ENCODE data around the gene PDGFC.

PDGFC gene

GRCh38 chr4:156971676-156972378 lies at the start of gene PDGFC:
Gene PDGFC, minus strand, starts transcription at chr4:156971799. Its CDS starts 896 bp downstream, at chr4:156970903.
- in situ Hi-C loops (cut with MboI; ENCODE audit: low sequenced_read_pairs): no loop called here

- in situ Hi-C loops (cut with MboI; ENCODE audit: low sequenced_read_pairs): no loop called here
Measured at GRCh38 chr4:157020882-157021281, 49.3 kb upstream of the PDGFC start.

GRCh38 chr4:157018920-157019490 lies 47.4 kb upstream of the PDGFC start:
- in situ Hi-C loops (cut with MboI; ENCODE audit: low sequenced_read_pairs): no loop called here

- in situ Hi-C loops (cut with MboI; ENCODE audit: low sequenced_read_pairs): no loop called here
Measured at GRCh38 chr4:157014621-157015591, 43.3 kb upstream of the PDGFC start.

GRCh38 chr4:157013656-157014055 lies 42.1 kb upstream of the PDGFC start:
- in situ Hi-C loops (cut with MboI; ENCODE audit: low sequenced_read_pairs): no loop called here

- in situ Hi-C loops (cut with MboI; ENCODE audit: low sequenced_read_pairs): no loop called here
Measured at GRCh38 chr4:157012781-157013180, 41.2 kb upstream of the PDGFC start.

GRCh38 chr4:157012296-157012695 lies 40.7 kb upstream of the PDGFC start:
- in situ Hi-C loops (cut with MboI; ENCODE audit: low sequenced_read_pairs): no loop called here

- in situ Hi-C loops (cut with MboI; ENCODE audit: low sequenced_read_pairs): no loop called here
Measured at GRCh38 chr4:157010630-157011029, 39.0 kb upstream of the PDGFC start.

GRCh38 chr4:157005831-157006230 lies 34.2 kb upstream of the PDGFC start:
- in situ Hi-C loops (cut with MboI; ENCODE audit: low sequenced_read_pairs): no loop called here

GRCh38 chr4:157005193-157005592 lies 33.6 kb upstream of the PDGFC start:
- in situ Hi-C loops (cut with MboI; ENCODE audit: low sequenced_read_pairs): no loop called here

- in situ Hi-C loops (cut with MboI; ENCODE audit: low sequenced_read_pairs): no loop called here
Measured at GRCh38 chr4:157004279-157005161, 32.9 kb upstream of the PDGFC start.

GRCh38 chr4:156999175-156999517 lies 27.5 kb upstream of the PDGFC start:
- in situ Hi-C loops (cut with MboI; ENCODE audit: low sequenced_read_pairs): no loop called here

GRCh38 chr4:156998500-156999174 lies 27.0 kb upstream of the PDGFC start:
- in situ Hi-C loops (cut with MboI; ENCODE audit: low sequenced_read_pairs): no loop called here

GRCh38 chr4:156992943-156993342 lies 21.3 kb upstream of the PDGFC start:
- in situ Hi-C loops (cut with MboI; ENCODE audit: low sequenced_read_pairs): no loop called here

GRCh38 chr4:156991161-156991560 lies 19.6 kb upstream of the PDGFC start:
- in situ Hi-C loops (cut with MboI; ENCODE audit: low sequenced_read_pairs): no loop called here

- in situ Hi-C loops (cut with MboI; ENCODE audit: low sequenced_read_pairs): no loop called here
Measured at GRCh38 chr4:156983366-156983765, 11.8 kb upstream of the PDGFC start.

- in situ Hi-C loops (cut with MboI; ENCODE audit: low sequenced_read_pairs): no loop called here
Measured at GRCh38 chr4:156981262-156981769, 9.7 kb upstream of the PDGFC start.

GRCh38 chr4:156977435-156978160 lies 6.0 kb upstream of the PDGFC start:
- in situ Hi-C loops (cut with MboI; ENCODE audit: low sequenced_read_pairs): no loop called here

GRCh38 chr4:156976147-156976546 lies 4.5 kb upstream of the PDGFC start:
- in situ Hi-C loops (cut with MboI; ENCODE audit: low sequenced_read_pairs): no loop called here
